ENCODE data around the gene ACIN1. TPM values are rescaled to one million over a fixed set of nuclear protein-coding genes. Genes with fewer than 3 reads are reported as not detected.

ACIN1 gene
- total RNA-seq, 6 experiments from 2014 or later = 128 to 150 (median 142) TPM

GRCh38 chr14:23079716-23080115, 15.2 kb downstream of the ACIN1 start:
- peak; percentile 63 for DNase-seq
- peak overlapping the region; percentile 92 for H3K27ac Mint-ChIP-seq

GRCh38 chr14:23078692-23079116, 16.2 kb downstream of the ACIN1 start:
- Mint-ChIP-seq H3K9me3 (no peaks in the 10 kb centered on the region), H3K27ac (peak overlapping the region; percentile 92), H3K4me1 (ENCODE audit: low read depth) (peaks cover 51% of the 10 kb centered on the region), H3K36me3 (ENCODE audit: low read depth) (peaks cover 42% of the 10 kb centered on the region), H3K27me3 (ENCODE audit: insufficient read depth) (peaks cover 3% of the 10 kb centered on the region), H3K4me3 (peak overlapping the region; percentile 68)
- no peak; the same call in 1 of the 2 replicates for TF ChIP-seq CTCF (IDR thresholded peaks at IDR 0.05)
- peak; percentile 98 for DNase-seq

More at GRCh38 chr14:23079716-23080115, 15.2 kb downstream of the ACIN1 start:
- peaks cover 3% of the 10 kb centered on the region for H3K27me3 Mint-ChIP-seq (ENCODE audit: insufficient read depth)
- no peak for TF ChIP-seq CTCF (IDR thresholded peaks at IDR 0.05)
- H3K4me1 Mint-ChIP-seq (ENCODE audit: low read depth) = peaks cover 51% of the 10 kb centered on the region
- no peaks in the 10 kb centered on the region for H3K9me3 Mint-ChIP-seq
- H3K36me3 Mint-ChIP-seq (ENCODE audit: low read depth) = peaks cover 44% of the 10 kb centered on the region
- H3K4me3 Mint-ChIP-seq = peak overlapping the region; percentile 68

- H3K4me3 Mint-ChIP-seq = peak overlapping the region; percentile 68; the same call in 1 of the 2 replicates
Observed at GRCh38 chr14:23077962-23078361, 17.0 kb downstream of the ACIN1 start.

GRCh38 chr14:23076785-23077408, 18.0 kb downstream of the ACIN1 start:
- H3K36me3 Mint-ChIP-seq (ENCODE audit: low read depth) = peaks cover 46% of the 10 kb centered on the region
- peak overlapping the region; percentile 46; the same call in 1 of the 2 replicates for H3K27ac Mint-ChIP-seq
- H3K4me1 Mint-ChIP-seq (ENCODE audit: low read depth) = peaks cover 63% of the 10 kb centered on the region
- peak; percentile 35 for DNase-seq
- H3K9me3 Mint-ChIP-seq = no peaks in the 10 kb centered on the region
- TF ChIP-seq CTCF (IDR thresholded peaks at IDR 0.05) = peak; percentile 88
- H3K27me3 Mint-ChIP-seq (ENCODE audit: insufficient read depth) = peaks cover 3% of the 10 kb centered on the region
- H3K4me3 Mint-ChIP-seq = no peak overlapping the region

More at GRCh38 chr14:23077962-23078361, 17.0 kb downstream of the ACIN1 start:
- Mint-ChIP-seq H3K36me3 (ENCODE audit: low read depth) (peaks cover 42% of the 10 kb centered on the region), H3K27ac (peak overlapping the region; percentile 92), H3K9me3 (no peaks in the 10 kb centered on the region), H3K4me1 (ENCODE audit: low read depth) (peaks cover 53% of the 10 kb centered on the region), H3K27me3 (ENCODE audit: insufficient read depth) (peaks cover 3% of the 10 kb centered on the region)
- TF ChIP-seq CTCF (IDR thresholded peaks at IDR 0.05) = no peak
- no peak for DNase-seq

GRCh38 chr14:23074906-23075305, 20.0 kb downstream of the ACIN1 start:
- H3K27me3 Mint-ChIP-seq (ENCODE audit: insufficient read depth) = peaks cover 6% of the 10 kb centered on the region
- no peak overlapping the region for H3K4me3 Mint-ChIP-seq
- peaks cover 57% of the 10 kb centered on the region for H3K4me1 Mint-ChIP-seq (ENCODE audit: low read depth)
- no peak overlapping the region for H3K27ac Mint-ChIP-seq
- H3K36me3 Mint-ChIP-seq (ENCODE audit: low read depth) = peaks cover 43% of the 10 kb centered on the region
- TF ChIP-seq CTCF (IDR thresholded peaks at IDR 0.05) = no peak
- H3K9me3 Mint-ChIP-seq = no peaks in the 10 kb centered on the region
- no peak for DNase-seq
